HG03520 (cell line): ENCODE results near the gene OTUD3.

Experiments
- ATAC-seq: cut with Tn5 transposase; IDR thresholded peaks from one replicate; pipeline ENCODE4 v1.9.1; 2021; ENCODE audit warnings: mild to moderate bottlenecking, moderate library complexity; ENCODE audit not compliant: unreplicated experiment

OTUD3 gene

DNA sequence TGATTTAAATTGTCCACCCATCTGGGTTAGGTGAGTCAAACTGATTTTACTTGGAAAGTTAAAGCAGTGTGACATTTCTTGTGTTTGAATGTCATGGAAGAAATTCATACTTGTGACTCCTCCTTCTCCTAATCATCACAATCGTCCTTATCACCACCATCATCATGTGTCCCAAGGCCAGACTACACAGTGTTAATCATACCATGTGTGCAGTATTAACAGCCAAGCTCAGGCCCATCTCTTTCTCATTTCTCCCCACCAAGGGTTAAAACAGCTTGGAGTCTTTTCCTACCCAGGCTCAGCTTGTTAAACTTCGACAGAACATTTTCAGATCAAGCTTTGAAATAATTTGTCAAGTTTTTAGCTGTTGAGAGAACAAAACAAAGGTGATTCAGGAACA lies 63.7 kb downstream of the OTUD3 start:
- no peak for ATAC-seq

DNA sequence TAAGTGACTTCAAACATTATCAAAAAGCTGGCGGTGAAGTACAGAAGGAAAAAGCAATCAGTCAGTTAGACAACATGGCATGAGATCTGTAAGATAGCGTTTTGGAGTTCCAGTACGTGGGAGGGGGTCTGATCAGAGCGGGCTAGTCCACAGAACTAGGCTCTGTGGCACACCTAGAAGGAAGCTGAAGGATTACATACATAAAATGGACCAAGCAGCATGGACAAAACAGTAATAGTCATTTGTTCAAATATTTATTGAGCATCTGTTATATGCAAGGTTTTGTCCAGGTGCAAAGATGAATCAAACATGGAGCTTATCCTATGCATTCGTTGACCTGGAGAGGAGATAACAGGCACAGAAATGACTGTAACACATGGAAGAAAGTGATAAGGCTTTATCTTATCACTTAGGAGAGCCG lies 64.1 kb downstream of the OTUD3 start:
- no peak for ATAC-seq

DNA sequence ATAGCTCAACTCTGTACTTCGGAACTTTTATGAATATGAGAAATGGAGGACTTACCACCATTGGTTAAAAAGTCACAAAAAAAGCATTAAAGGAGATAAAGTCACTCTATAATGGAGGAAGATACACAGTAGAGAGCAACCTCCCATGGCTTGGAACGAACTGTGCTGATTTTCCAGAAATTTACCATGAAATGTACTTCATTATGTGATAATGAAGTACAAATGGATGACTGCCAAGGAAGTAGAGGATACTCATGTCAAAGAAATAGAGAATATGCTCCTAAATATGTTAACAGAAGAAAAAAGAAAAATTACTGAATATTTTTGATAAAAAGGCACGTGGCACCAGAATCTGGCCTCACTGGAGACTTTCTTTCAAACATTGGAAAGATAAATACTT lies 64.8 kb downstream of the OTUD3 start:
- ATAC-seq, result no peak

DNA sequence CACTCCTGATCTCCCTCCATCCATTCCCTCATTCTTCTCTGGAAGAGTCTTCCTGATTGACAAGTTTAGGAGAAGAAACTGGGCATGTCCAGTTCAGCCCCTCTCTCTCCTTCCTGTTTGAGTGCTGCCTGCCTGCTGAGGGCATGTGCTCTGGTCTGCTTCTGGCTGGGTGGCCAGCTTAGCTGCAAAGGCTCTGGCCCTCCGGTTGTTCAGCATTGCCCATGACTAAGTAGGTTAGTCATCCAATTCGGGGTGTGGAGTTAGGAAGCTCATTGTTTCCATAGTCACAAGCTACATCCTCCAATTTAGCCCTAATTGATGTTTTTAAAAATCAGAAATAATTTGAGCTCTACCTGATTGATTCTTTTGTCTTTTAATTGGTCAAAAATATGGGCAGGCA lies 66.8 kb downstream of the OTUD3 start:
- no peak for ATAC-seq

DNA sequence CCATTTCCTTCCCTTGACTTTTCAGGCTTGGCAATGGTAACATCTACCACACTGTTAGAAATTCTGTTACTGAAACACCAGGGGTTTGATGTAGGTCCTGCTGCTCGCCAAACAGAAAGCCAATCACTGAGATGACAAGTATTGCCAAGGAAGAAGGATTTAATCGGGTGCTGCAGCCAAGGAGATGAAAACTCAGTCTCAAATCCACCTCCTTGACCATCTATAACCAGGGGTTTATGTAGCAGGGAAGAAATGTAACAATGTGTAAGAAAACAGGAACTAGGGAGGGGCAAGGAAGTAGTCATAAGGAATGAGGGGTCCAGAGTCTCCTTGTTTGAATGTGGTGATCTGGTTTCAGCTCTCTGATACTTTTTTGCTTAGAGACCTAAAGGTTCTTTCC lies 71.9 kb downstream of the OTUD3 start:
- ATAC-seq, result no peak

- no peak for ATAC-seq
Observed at GRCh38 chr1:19955534-19956170, 73.5 kb downstream of the OTUD3 start.

GRCh38 chr1:19957779-19958178 lies 75.6 kb downstream of the OTUD3 start:
- no peak for ATAC-seq

GRCh38 chr1:19960591-19960990 lies 78.4 kb downstream of the OTUD3 start:
- no peak for ATAC-seq
